Small intestine (tissue), 7 donors: Measurements from ENCODE around the gene CYP27B1. TPM values are rescaled to one million over a fixed set of nuclear protein-coding genes. Genes with fewer than 3 reads are reported as not detected.

ENCODE experiments used
- DNase-seq, 2 donors: peaks; one replicate each; pipeline versions ENCODE4 v3.0.0 to v3.0.0-alpha.2; 2013
- FAIRE-seq: peaks from 2 replicates; lab custom pipeline; 2012; peaks lifted over from hg19 to GRCh38; lab: Jason Lieb, UNC
- H3K27ac ChIP-seq, 3 donors: one replicate each; pipeline ENCODE4 v1.5.1; 2013; ENCODE audit warnings: low read length in 2 of 3, mild to moderate bottlenecking in 2 of 3, control low read depth in 1 of 3, inconsistent platforms in 1 of 3, low read depth in 1 of 3, moderate library complexity in 1 of 3
- H3K27me3 ChIP-seq, 3 donors: one replicate each; pipeline ENCODE4 v1.6.1; 2013; ENCODE audit warnings: low read length in 3 of 3, inconsistent platforms in 1 of 3; ENCODE audit not compliant: control insufficient read depth in 3 of 3, insufficient read depth in 3 of 3
- H3K36me3 ChIP-seq, 3 donors: one replicate each; pipeline ENCODE4 v1.6.1; 2013; ENCODE audit warnings: low read length in 3 of 3, inconsistent platforms in 1 of 3, low read depth in 1 of 3, mild to moderate bottlenecking in 1 of 3, moderate library complexity in 1 of 3; ENCODE audit not compliant: control insufficient read depth in 3 of 3, insufficient read depth in 2 of 3
- H3K4me1 ChIP-seq, 3 donors: one replicate each; pipeline ENCODE4 v1.6.1; 2013; ENCODE audit warnings: low read length in 2 of 3, inconsistent platforms in 1 of 3, low read depth in 1 of 3, mild to moderate bottlenecking in 1 of 3, moderate library complexity in 1 of 3; ENCODE audit not compliant: control insufficient read depth in 3 of 3, insufficient read depth in 2 of 3
- H3K4me3 ChIP-seq, 3 donors: one replicate each; pipeline ENCODE4 v1.5.1; 2013; ENCODE audit warnings: low read length in 3 of 3, control low read depth in 1 of 3, inconsistent platforms in 1 of 3, low read depth in 1 of 3, mild to moderate bottlenecking in 1 of 3, moderate library complexity in 1 of 3
- H3K9me3 ChIP-seq, 2 donors: one replicate each; pipeline ENCODE4 v1.6.1; 2013; ENCODE audit warnings: low read depth in 1 of 2, low read length in 1 of 2; ENCODE audit not compliant: control insufficient read depth in 2 of 2, insufficient read depth in 1 of 2
- WGBS, 3 donors: extraction: QIAGEN DNeasy Blood & Tissue Kit; methylation state at CpG; one replicate each; pipeline ENCODE4 v1.1.7; 2013; 5-methylcytosine and 5-hydroxymethylcytosine counted together
- polyA plus RNA-seq, 4 donors: library from polyadenylated mRNA; stranded (reverse) in 3 of 4; unstranded in 1 of 4; fragments of 200-250 nt in 3 of 4; fragments of 120-200 nt in 1 of 4; gene quantifications; one replicate each; pipeline versions ENCODE4 v1.2.1 to v1.2.3, GENCODE V29; 2013
- donor health status: healthy with polysubstance abuse.
- donor health status: control.
- donor health status: control.
- donor health status: Bipolar disorder and iron deficiency.
- donor health status: healthy.

Gene CYP27B1
- polyA plus RNA-seq, 4 donors, result 0.27 to 1.7 (median 1.2) TPM

DNA sequence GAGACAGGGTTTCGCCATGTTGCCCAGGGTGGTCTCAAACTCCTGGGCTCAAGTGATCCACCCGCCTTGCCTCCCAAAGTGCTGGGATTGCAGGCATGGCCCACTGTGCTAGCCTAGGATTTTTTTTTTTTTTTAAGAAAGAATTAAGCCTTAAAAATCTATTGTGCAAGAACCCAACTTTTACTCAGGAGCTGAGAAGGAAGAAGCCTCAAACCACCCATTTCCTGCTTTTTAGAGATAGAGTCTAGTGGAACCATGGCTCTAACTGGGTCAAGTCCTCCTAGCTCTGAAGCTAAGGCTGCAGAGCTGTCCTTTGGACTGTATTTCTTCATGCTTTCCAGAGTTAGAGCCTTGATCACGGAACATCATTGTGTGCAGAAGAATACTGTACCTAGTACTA is 14.4 kb upstream of the CYP27B1 start:
- 90 to 95% (median 92%) methylated on average over 3 of the region's 3 CpGs for WGBS, 3 donors
- no peak overlapping the region for H3K27ac ChIP-seq

GRCh38 chr12:57780284-57780897 is 13.5 kb upstream of the CYP27B1 start:
- H3K27ac ChIP-seq, result no peak overlapping the region
- peaks cover 0 to 22% (median 0%) of the 10 kb centered on the region in 3 donors for H3K36me3 ChIP-seq
- FAIRE-seq (no peak), DNase-seq (no peak)
- H3K4me1 ChIP-seq, result peaks cover 0 to 7% (median 2%) of the 10 kb centered on the region in 3 donors
- no peaks in the 10 kb centered on the region for H3K27me3 ChIP-seq
- no peaks in the 10 kb centered on the region for H3K9me3 ChIP-seq
- WGBS, 3 donors, result 89 to 93% (median 91%) methylated on average over 4 of the region's 4 CpGs
- H3K4me3 ChIP-seq, result no peak overlapping the region

More for the DNA sequence above, 14.4 kb upstream of the CYP27B1 start:
- no peak overlapping the region for H3K4me3 ChIP-seq
- peaks cover 1 to 23% (median 3%) of the 10 kb centered on the region in 3 donors for H3K36me3 ChIP-seq
- peaks cover 0 to 7% (median 2%) of the 10 kb centered on the region in 3 donors for H3K4me1 ChIP-seq
- DNase-seq (no peak), FAIRE-seq (no peak)
- no peaks in the 10 kb centered on the region for H3K9me3 ChIP-seq
- H3K27me3 ChIP-seq, result no peaks in the 10 kb centered on the region

DNA sequence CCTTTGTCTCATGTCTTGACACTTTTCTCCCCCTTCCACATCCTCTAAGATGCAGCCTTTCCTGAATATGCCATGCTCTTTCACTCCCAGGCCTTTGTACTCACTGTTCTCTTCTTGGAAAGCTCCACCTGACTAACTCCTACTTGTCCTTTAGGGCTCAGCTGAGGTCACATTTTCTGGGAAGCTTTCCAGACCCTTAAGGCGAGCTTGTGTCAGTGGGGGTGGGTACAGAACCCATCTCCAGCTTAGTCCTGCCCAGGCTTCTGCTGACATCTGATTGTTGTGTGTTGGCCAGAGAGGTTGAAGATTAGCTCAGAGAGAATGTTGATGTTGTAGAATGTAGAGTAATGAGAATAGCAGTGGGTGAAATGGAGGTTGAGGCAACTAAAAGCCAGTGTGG is 12.9 kb upstream of the CYP27B1 start:
- H3K4me1 ChIP-seq, result peaks cover 0 to 7% (median 2%) of the 10 kb centered on the region in 3 donors
- WGBS, 3 donors, result 68 to 78% (median 73%) methylated on average over 1 of the region's 1 CpG
- H3K9me3 ChIP-seq, result no peaks in the 10 kb centered on the region
- no peak for FAIRE-seq
- H3K27ac ChIP-seq, result no peak overlapping the region
- H3K36me3 ChIP-seq, result peaks cover 0 to 17% (median 0%) of the 10 kb centered on the region in 3 donors
- no peak overlapping the region for H3K4me3 ChIP-seq
- DNase-seq, result no peak
- H3K27me3 ChIP-seq, result no peaks in the 10 kb centered on the region

GRCh38 chr12:57777911-57778310 is 11.0 kb upstream of the CYP27B1 start:
- no peaks in the 10 kb centered on the region for H3K9me3 ChIP-seq
- WGBS, 3 donors, result 87 to 94% (median 89%) methylated on average over 7 of the region's 7 CpGs
- no peak for DNase-seq
- no peak overlapping the region for H3K27ac ChIP-seq
- no peaks in the 10 kb centered on the region for H3K27me3 ChIP-seq
- H3K36me3 ChIP-seq, result peaks cover 0 to 15% (median 0%) of the 10 kb centered on the region in 3 donors
- FAIRE-seq, result no peak
- peaks cover 0 to 2% (median 0%) of the 10 kb centered on the region in 3 donors for H3K4me1 ChIP-seq
- no peak overlapping the region for H3K4me3 ChIP-seq

GRCh38 chr12:57777367-57777766 is 10.5 kb upstream of the CYP27B1 start:
- H3K4me1 ChIP-seq, result peaks cover 0 to 2% (median 0%) of the 10 kb centered on the region in 3 donors
- H3K4me3 ChIP-seq, result no peak overlapping the region
- no peaks in the 10 kb centered on the region for H3K27me3 ChIP-seq
- H3K27ac ChIP-seq, result no peak overlapping the region
- no peaks in the 10 kb centered on the region for H3K9me3 ChIP-seq
- WGBS, 3 donors, result 87 to 90% (median 90%) methylated on average over 7 of the region's 7 CpGs
- peaks cover 0 to 15% (median 0%) of the 10 kb centered on the region in 3 donors for H3K36me3 ChIP-seq
- no peak for DNase-seq
- no peak for FAIRE-seq

DNA sequence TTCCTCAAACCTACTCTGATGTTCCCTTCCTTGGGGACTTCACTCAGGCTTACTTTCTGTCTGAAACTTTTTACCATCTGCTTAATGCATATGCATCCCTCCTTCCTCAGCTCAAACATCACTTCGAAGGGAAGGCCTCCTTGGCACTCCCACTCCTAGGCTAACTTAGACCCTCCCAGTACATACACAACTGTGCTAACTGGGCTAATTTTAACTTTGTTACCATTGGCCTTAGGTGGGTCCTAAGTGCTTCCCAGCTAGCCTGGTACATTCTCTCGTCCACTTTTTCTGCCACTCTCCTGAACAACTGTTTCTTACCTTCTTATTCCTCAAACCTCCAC is 9.3 kb upstream of the CYP27B1 start:
- H3K36me3 ChIP-seq, result peaks cover 0 to 15% (median 0%) of the 10 kb centered on the region in 3 donors
- FAIRE-seq, result no peak
- DNase-seq, result no peak
- H3K27me3 ChIP-seq, result no peaks in the 10 kb centered on the region
- H3K4me1 ChIP-seq, result peaks cover 0 to 5% (median 4%) of the 10 kb centered on the region in 3 donors
- no peak overlapping the region for H3K4me3 ChIP-seq
- no peaks in the 10 kb centered on the region for H3K9me3 ChIP-seq
- 86 to 98% (median 89%) methylated on average over 2 of the region's 2 CpGs for WGBS, 3 donors
- H3K27ac ChIP-seq, result no peak overlapping the region

DNA sequence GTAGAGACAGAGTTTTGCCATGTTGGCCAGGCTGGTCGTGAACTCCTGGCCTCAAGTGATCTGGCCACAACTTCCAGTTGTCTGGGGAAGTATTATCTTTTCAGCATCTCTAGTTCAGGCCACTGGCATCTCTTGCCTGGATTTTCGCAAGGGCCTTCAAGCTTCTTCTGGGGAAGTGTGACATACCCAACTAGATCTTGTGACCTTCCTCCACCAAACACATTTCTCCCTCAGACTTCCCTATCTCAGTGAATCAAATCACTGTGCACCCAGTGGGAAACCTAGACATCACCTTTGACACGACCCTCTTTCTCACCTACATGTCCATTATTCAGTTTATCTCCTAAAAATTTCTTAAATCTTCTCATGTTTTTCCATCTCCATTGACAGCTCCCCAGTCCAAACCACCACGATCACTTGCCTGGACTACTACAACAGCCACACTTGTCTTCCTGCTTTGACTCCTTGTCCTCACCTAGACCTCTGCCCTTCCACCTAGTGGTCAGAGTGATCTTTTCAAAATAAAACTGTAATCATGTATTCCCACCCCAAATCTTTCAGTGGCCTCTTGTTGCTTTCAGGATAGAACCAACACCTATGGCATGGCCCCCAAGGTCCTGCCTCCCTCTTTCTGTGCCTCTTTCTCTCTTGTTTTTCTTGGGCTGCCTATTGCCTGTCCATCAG is 8.8 kb upstream of the CYP27B1 start:
- no peaks in the 10 kb centered on the region for H3K9me3 ChIP-seq
- H3K36me3 ChIP-seq, result peaks cover 0 to 18% (median 0%) of the 10 kb centered on the region in 3 donors
- FAIRE-seq (no peak), DNase-seq (no peak)
- H3K4me3 ChIP-seq, result no peak overlapping the region
- H3K27me3 ChIP-seq, result no peaks in the 10 kb centered on the region
- H3K4me1 ChIP-seq, result peaks cover 0 to 10% (median 6%) of the 10 kb centered on the region in 3 donors
- WGBS, 3 donors, result 78 to 83% (median 83%) methylated on average over 4 of the region's 4 CpGs
- no peak overlapping the region for H3K27ac ChIP-seq

DNA sequence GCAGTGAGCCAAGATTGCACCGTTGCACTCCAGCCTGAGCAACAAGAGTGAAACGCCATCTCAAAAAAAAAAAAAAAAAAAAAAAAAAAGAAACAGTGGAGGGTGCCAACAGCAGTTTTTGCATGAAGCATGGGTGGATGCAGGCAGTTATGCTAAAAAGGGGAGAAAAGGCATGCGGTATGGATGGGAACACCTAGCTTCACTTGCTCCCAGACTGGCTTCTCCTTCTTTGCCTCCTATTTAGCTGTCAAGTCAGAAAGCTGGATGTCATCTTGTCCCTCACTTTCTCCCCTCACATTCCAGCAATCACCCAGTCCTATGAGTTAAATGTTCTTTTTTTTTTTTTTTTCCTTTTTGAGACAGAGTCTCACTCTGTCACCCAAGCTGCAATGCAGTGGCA is 8.2 kb upstream of the CYP27B1 start:
- H3K27ac ChIP-seq, result no peak overlapping the region
- no peaks in the 10 kb centered on the region for H3K27me3 ChIP-seq
- H3K9me3 ChIP-seq, result no peaks in the 10 kb centered on the region
- 84 to 90% (median 86%) methylated on average over 3 of the region's 3 CpGs for WGBS, 3 donors
- H3K36me3 ChIP-seq, result peaks cover 0 to 20% (median 0%) of the 10 kb centered on the region in 3 donors
- no peak overlapping the region for H3K4me3 ChIP-seq
- DNase-seq (no peak), FAIRE-seq (no peak)
- peaks cover 0 to 11% (median 6%) of the 10 kb centered on the region in 3 donors for H3K4me1 ChIP-seq
